HUES48 (cell line): ENCODE data around the gene CEP126.
"Not testable (repeated sequence)": the region's sequence is repeated elsewhere in the genome, so short reads cannot be mapped to it uniquely, and the experiment has no call there.

Experiments
- H3K27ac ChIP-seq: one replicate; pipeline ENCODE4 v1.7.0; 2013; ENCODE audit warnings: low read depth, low read length, inconsistent platforms
- H3K27me3 ChIP-seq: 2 replicates; pipeline ENCODE4 v1.6.1; 2013; ENCODE audit warnings: mild to moderate bottlenecking, low read length; ENCODE audit not compliant: control insufficient read depth, insufficient read depth
- H3K36me3 ChIP-seq: 2 replicates; pipeline ENCODE4 v1.6.1; 2013; ENCODE audit warnings: low read length; ENCODE audit not compliant: control insufficient read depth, insufficient read depth
- H3K4me1 ChIP-seq: 2 replicates; pipeline ENCODE4 v1.6.1; 2013; ENCODE audit warnings: mild to moderate bottlenecking, low read length; ENCODE audit not compliant: control insufficient read depth, insufficient read depth
- H3K4me3 ChIP-seq: 2 replicates; pipeline ENCODE4 v1.5.1; 2013; ENCODE audit warnings: mild to moderate bottlenecking, low read depth, low read length
- H3K9ac ChIP-seq: 2 replicates; pipeline ENCODE4 v1.6.1; 2013; ENCODE audit warnings: mild to moderate bottlenecking, low read depth, low read length, moderate library complexity
- H3K9me3 ChIP-seq: 2 replicates; pipeline ENCODE4 v1.6.1; 2013; ENCODE audit warnings: low read length; ENCODE audit not compliant: control insufficient read depth, insufficient read depth

The CEP126 gene

DNA sequence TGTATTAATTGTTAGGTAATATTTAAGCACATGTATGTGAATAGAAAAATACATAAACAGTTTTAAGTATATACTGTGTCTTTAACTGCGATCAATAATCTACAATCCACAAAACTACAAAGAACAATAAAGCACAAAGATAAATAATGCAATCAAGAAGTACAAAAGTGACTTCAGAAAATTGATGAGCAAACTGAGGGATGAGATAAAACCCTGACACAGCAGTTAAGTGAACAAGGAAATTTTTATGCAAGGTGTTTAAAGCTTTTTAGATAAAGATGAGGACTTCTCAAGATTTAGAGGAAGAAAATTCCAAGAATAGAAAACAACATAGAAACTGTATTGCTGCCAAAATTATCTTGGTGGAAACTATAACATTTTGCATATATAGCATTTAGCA lies 60.0 kb downstream of the CEP126 start:
- Histone ChIP-seq H3K36me3 (no peaks in the 10 kb centered on the region), H3K9me3 (no peaks in the 10 kb centered on the region), H3K27ac (no peak overlapping the region), H3K9ac (no peak overlapping the region), H3K4me1 (no peaks in the 10 kb centered on the region), H3K4me3 (no peak overlapping the region), H3K27me3 (no peaks in the 10 kb centered on the region)

DNA sequence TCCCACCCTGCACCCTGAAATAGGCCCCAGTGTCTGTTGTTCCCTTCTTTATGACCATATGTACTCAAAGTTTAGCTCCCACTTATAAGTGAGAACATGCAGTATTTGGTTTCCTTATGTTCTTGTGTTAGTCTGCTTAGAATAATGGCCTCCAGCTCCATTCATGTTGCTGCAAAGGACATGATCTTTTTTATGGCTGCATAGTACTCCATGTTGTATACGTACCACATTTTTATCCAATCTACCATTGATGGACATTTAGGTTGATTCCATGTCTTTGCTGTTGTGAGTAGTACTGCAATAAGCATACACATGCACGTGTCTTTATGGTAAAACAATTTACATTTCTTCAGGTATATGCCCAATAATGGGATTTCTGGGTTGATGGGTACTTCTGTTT lies 60.9 kb downstream of the CEP126 start:
- no peaks in the 10 kb centered on the region for H3K9me3 ChIP-seq
- H3K4me3 ChIP-seq = no peak overlapping the region
- H3K4me1 ChIP-seq = no peaks in the 10 kb centered on the region
- no peaks in the 10 kb centered on the region for H3K36me3 ChIP-seq
- no peak overlapping the region for H3K9ac ChIP-seq
- no peak overlapping the region for H3K27ac ChIP-seq
- no peaks in the 10 kb centered on the region for H3K27me3 ChIP-seq

DNA sequence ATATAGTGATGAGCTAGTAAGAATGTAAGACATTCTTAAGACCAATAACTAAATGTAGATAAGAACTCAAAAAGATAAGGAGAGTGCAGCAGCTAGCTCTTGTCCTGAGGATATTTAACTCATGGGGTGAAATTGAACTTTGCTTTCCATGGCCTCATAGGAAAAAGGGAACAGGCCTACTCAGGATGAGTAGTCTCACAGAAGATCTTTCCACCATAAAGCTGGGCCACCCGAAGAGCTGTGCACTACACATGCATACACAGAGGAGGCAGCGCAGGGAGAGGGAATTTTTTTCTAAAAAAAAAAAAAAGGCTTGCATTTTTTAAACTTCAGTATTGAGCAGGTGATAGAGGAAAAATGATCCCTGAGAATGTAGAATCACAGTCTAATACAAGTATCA lies 72.6 kb downstream of the CEP126 start:
- Histone ChIP-seq H3K9me3 (no peaks in the 10 kb centered on the region), H3K4me3 (no peak overlapping the region), H3K36me3 (no peaks in the 10 kb centered on the region), H3K9ac (no peak overlapping the region), H3K27ac (no peak overlapping the region), H3K27me3 (no peaks in the 10 kb centered on the region), H3K4me1 (no peaks in the 10 kb centered on the region)

DNA sequence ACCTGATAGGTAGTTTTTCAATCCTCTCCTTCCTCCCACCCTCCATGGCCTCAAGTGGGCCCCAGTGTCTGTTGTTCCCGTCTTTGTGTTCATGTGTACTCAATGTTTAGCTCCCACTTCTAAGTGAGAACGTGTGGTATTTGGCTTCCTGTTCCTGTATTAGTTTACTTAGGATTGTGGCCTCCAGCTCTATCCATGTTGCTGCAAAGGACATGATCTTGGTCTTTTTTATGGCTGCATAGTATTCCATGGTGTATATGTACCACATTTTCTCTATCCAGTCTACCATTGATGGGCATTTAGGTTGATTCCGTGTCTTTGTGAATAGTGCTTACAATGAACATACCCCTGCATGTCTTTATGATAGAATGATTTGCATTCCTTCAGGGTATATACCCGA lies 78.4 kb downstream of the CEP126 start:
- H3K4me3 ChIP-seq = no peak overlapping the region
- no peaks in the 10 kb centered on the region for H3K27me3 ChIP-seq
- H3K36me3 ChIP-seq = no peaks in the 10 kb centered on the region
- H3K4me1 ChIP-seq = no peaks in the 10 kb centered on the region
- no peak overlapping the region for H3K27ac ChIP-seq
- H3K9ac ChIP-seq = no peak overlapping the region
- H3K9me3 ChIP-seq = no peaks in the 10 kb centered on the region

DNA sequence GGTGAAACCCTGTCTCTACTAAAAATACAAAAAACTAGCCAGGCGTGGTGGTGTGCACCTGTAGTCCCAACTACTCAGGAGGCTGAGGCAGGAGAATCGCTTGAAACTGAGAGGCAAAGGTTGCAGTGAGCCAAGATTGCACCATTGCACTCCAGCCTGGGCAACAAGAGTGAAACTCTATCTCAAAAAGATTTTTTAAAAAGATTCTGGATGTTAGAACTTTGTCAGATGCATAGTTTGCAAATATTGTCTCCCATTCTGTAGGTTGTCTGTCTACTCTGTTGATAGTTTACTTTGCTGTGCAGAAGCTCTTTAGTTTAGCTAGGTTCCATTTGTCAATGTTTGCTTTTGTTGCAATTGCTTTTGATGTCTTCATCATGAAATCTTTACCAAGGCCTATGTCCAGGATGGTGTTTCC lies 79.3 kb downstream of the CEP126 start:
- H3K4me3 ChIP-seq, H3K9me3 ChIP-seq, H3K36me3 ChIP-seq, H3K4me1 ChIP-seq, H3K27ac ChIP-seq, H3K9ac ChIP-seq, H3K27me3 ChIP-seq: not testable (repeated sequence)

DNA sequence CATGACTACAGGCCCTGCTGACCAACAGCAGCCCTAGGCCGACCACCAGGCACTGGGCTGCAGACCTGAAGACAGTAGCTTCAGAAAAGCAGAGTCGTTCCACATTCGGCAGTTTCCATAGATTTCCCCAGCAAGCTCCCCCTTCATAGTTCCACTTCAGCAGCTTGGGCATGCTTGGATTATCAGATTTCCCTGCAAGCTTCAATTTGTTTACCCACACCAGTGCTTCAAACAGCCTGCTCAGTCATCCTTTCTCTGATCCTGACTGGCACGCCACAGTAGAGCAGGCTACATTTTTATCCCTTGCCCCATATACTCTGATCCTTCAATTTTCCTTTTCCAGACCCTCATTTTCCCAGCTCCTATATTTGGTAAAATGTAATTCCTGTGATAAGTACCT lies 81.3 kb downstream of the CEP126 start:
- Histone ChIP-seq H3K36me3 (no peaks in the 10 kb centered on the region), H3K27me3 (no peaks in the 10 kb centered on the region), H3K9ac (no peak overlapping the region), H3K4me3 (no peak overlapping the region), H3K9me3 (no peaks in the 10 kb centered on the region), H3K27ac (no peak overlapping the region), H3K4me1 (no peaks in the 10 kb centered on the region)

DNA sequence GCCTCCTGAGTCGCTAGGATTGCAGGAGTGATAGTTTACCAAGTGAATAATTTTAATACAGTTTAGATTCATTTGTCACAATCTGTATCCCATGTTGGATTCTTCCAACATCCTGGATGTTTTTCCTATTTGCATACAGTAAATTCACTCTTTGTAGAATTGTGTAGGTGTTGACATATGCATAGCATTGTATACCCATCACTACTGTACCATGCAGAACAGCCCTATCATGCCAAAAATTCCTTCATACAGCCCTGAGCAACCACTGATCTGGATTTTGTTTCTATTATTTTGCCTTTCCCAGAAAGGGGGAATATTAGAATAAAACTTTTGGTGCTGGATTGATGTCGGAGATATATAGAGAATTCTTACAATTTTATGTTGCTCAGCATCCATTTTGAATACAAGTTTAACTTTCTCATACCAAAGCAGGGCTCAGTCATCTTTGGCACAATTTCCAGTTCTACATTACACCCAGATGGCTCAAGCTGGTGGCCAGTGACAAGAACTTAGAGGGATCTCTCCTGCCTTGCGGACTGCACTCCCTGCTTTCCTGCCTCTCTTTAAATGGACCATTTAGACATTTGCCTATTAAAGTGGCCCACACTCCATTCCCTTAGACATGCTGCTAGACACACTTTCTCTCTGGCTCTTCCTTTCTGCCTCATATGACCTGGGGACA lies 87.0 kb downstream of the CEP126 start:
- Histone ChIP-seq H3K27ac (no peak overlapping the region), H3K9me3 (no peaks in the 10 kb centered on the region), H3K4me3 (no peak overlapping the region), H3K9ac (no peak overlapping the region), H3K27me3 (no peaks in the 10 kb centered on the region), H3K4me1 (no peaks in the 10 kb centered on the region), H3K36me3 (no peaks in the 10 kb centered on the region)

DNA sequence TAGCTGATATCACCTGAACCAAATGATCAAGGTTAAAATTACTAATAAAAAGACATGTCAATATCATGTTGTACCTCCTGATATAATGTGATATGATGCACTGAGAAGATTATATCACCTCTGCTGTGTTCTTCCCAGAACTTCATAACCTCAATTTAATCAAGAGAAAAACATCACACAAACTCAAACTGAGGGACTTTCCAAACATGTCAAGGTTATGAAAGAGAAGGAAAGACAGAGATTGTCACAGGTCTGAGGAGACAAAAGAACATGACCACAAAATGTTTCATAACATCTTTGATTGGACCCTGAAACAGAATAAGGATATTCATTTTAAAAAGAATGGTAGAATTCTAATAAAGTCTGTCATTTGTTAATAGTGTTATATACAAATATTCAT lies 89.4 kb downstream of the CEP126 start:
- no peak overlapping the region for H3K9ac ChIP-seq
- H3K27ac ChIP-seq = no peak overlapping the region
- no peaks in the 10 kb centered on the region for H3K36me3 ChIP-seq
- no peaks in the 10 kb centered on the region for H3K4me1 ChIP-seq
- H3K4me3 ChIP-seq = no peak overlapping the region
- no peaks in the 10 kb centered on the region for H3K9me3 ChIP-seq
- H3K27me3 ChIP-seq = no peaks in the 10 kb centered on the region

DNA sequence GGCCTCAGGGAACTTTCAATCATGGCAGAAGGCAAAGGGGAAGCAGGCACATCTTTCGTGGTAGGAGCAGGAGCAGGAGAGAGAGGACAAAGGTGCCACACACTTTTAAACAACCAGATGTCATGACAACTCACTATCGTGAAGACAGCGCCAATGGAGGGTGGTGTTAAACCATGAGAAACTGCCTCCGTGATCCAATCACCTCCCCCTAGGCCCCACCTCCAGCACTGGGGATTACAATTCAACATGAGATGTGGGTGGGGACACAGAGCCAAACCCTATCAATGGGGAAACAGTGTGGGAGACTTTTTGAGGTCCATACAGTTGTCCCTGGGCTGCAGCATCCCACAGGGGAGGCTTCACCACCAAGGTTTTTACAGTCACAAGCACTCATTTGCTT lies 90.5 kb downstream of the CEP126 start:
- H3K27ac ChIP-seq = no peak overlapping the region
- no peaks in the 10 kb centered on the region for H3K4me1 ChIP-seq
- H3K9ac ChIP-seq = no peak overlapping the region
- H3K9me3 ChIP-seq = no peaks in the 10 kb centered on the region
- no peak overlapping the region for H3K4me3 ChIP-seq
- H3K27me3 ChIP-seq = no peaks in the 10 kb centered on the region
- H3K36me3 ChIP-seq = no peaks in the 10 kb centered on the region

DNA sequence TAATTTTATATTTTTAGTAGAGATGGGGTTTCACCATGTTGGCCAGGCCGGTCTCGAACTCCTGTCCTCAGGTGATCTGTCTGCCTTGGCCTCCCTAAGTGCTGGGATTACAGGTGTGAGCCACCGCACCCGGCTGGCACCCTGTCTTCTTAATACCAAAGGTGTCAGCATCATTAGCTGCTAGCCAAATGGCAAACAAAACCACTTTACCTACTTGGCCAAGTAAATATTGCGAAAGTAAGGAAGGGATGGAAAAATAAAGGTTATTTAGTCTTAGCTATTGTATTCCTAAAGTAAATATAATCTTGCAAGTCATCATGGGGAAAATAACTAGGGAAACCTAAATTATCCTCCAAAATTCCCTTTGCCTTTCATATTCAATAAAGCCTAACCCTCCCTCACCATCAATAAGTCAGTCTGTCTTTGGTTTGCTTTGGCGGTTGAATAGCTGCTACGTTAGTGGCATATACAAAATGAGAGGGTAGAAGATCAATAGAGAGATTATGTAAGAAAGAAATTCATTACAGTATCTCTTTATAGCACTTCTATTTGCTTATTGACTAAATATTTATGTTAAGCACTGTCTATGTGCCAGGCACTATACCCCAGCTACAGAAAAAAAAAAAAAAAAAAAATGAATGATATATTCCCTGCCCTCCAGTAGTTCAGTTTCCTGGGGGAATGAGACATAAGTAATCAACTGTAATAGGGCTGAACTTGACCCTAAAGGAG lies 92.2 kb downstream of the CEP126 start:
- Histone ChIP-seq H3K4me1 (no peaks in the 10 kb centered on the region), H3K9ac (no peak overlapping the region), H3K4me3 (no peak overlapping the region), H3K36me3 (no peaks in the 10 kb centered on the region), H3K27ac (no peak overlapping the region), H3K9me3 (no peaks in the 10 kb centered on the region), H3K27me3 (no peaks in the 10 kb centered on the region)

DNA sequence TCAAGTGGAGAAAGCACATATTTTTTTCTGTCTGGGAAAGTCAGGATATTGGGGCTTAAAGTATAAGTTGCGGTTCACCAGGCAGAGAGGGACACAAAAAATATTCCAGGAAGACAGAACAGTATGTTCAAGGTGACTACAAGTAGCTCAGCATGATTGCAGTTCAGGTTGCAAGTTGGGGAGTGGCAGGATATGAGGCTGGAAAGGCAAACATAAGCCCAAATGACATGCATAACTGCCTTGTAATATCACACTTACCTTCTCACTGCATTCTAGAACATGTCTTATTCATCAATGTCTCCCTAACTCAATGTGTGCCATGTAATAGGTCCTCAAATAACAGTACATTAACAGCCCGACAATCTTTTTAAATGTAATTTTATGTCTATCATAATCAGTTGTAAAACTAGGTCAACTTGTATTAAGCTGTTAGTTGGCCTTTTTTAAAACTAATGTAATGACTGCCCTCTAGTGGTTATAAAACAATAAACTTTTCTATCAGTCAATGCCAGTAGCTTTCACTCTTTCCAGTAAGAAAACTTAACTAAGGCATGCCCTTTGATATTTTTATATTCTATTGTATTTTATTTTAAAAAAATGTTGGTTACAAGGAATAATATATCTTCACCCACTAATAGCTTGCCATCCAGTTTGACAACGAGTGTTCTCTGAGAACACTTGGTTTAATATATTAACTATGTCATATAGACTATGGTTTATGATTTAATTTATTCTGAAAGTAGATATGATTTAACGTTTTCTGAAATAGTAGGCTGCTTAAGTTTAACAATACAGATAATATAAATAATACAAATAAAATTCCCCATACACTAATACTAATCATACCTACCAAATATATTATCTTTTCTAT lies 93.0 kb downstream of the CEP126 start:
- no peak overlapping the region for H3K9ac ChIP-seq
- no peak overlapping the region for H3K4me3 ChIP-seq

More for the DNA sequence above, 93.0 kb downstream of the CEP126 start:
- H3K36me3 ChIP-seq = no peaks in the 10 kb centered on the region
- H3K27ac ChIP-seq = no peak overlapping the region
- H3K27me3 ChIP-seq = no peaks in the 10 kb centered on the region
- no peaks in the 10 kb centered on the region for H3K4me1 ChIP-seq
- H3K9me3 ChIP-seq = no peaks in the 10 kb centered on the region
